GM18511 (cell line): ENCODE data around the gene RGS3.

ENCODE experiments used
- ATAC-seq: cut with Tn5 transposase; IDR thresholded peaks from one replicate; pipeline ENCODE4 v1.9.1; 2021; ENCODE audit warnings: mild to moderate bottlenecking, moderate library complexity; ENCODE audit not compliant: unreplicated experiment

The RGS3 gene

DNA sequence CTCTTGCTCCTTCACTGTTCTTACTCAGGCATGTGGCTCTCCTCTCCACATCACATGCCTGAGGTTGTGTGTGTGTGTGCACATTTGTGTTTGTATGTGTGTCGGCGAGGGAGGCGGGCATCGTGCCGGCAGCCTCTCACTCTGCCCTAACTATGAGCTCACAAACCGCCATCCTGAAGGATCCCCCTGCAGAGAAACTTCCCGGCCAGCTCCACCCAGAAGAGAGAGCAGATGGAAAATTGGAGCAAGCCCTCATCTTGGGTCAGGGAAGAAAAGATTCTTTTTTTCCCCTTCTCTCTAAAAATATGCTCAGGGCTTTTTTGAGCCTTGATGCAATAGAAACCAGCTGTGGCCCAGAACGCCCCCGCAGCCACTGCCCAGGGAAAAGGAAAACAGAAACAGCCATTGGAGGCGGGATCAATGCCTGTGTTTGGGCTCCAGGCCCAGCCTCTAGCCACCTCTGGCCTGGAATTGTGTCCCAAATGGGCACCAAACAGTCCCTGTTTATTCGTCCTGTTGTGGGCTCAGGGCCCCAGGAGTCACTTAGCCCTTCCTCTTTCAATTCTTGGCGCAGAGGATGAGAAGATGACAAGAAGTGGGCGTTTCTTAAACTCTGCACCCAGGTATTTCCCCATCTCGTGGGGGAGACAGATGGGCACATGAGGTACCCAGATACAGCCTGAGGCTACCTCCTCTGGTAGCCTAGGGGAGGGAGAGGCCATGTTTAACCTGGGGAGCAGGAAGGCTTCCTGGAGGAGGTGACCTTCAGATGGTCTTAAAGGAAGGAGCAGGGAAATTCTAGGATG, 151.5 kb downstream of the RGS3 start:
- peak; percentile 85 for ATAC-seq

DNA sequence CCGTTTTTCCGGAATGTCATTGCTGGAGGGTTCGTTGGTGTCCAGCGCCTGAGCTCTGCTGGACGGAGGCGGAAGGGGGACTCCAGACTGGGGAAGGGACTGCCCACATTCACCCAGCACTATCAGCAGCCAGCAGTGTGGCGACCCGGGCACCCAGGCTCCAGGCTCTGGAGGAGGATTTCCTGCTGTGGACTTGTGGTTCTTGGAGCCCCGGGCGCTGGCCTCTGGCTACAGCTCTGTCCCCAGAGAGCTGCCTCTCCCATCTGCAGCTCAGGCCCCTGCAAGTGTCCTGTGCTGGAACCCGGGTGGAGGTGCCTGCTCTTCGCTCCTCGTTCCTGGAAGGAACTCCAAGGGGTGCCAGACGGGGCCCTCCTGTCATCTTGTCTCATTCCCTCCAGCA, 152.6 kb downstream of the RGS3 start:
- ATAC-seq = no peak

DNA sequence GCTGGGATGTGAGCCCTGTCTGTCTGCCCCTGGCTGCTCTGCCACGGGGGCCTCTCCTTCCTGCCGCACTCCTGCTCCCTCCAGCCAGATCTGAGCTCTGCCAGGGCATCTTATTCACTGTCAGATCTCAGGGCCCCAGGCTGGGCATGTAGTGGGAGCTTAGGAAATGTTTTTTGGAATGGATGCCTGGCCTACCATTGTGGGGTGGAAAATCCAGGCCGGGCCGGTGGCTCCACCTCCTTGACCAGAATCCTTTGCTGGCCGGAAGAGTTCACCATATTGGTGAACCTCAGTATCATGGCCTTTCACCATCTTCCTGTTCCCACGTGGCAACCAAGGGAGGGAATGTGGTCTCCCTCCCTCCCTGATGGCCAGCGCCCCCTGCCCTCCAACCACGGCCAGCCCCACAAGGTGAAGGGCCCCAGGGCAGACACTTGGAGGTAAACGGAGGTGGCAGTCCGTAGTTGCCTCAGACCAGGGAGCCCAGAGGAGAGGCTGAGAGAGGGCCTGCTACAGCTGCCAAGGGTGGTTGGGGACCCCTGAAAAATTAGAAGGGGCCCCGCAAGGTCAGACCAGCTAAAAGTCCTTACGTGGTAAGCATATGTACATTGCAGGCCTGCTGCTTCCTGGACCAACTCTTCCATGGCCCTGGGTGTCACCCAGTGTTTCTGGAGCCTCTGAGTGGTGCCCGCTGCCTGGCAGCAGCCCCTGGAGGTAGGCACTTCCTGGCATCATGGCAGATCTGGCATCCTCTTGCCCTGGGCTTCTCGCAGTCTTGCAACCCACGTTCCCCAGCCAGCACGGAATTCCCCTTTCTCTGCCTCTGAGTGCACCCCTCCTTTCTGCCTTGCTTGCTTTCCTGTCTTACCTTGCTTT, 153.3 kb downstream of the RGS3 start:
- no peak for ATAC-seq

DNA sequence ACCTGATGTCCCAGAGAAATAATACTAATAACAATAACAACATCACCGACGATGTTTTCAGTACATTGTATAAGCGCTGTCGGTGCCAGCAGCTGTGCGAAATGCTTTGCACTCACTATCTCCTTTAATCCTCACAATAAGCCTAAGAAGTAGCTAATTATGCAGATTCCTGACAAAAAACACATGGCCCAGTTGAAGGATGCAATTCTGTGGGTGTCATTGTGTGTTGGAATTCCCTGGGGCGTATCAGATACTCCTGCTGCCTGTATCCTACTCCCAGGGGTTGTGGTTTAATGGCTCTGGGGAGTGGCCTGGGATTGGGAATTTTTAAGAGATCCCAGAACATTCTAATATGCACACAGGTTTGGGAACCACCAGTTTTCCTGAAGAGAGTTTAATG, 154.0 kb downstream of the RGS3 start:
- ATAC-seq = no peak

DNA sequence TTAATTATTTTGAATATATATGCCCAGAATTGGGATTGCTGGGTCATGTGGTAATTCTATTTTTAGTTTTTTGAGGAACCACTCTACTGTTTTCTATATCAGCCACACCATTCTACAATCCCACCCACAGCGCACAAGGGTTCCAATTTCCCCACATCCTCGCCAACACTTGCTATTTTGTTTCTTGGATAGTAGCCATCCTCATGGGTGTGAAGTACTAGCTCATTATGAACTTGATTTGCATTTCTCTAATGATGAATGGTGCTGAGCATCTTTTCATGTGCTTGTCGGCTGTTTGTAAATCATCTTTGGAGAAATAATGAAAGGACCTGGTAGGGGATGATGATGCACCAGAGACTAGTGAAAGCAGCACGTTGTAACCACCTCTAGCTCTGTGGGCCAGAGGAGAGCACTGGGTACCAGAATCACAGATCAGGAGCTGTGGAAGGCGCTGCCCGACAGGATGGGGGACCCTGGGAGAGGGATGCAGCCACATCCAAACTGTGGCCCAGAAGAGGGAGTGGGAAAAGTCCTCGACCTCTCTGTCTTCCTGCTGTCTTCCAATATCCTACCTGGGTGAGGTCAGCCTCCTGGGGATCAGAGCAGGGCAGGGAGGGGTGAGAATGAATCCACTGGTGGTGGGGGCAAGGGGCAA, 155.4 kb downstream of the RGS3 start:
- ATAC-seq = no peak

DNA sequence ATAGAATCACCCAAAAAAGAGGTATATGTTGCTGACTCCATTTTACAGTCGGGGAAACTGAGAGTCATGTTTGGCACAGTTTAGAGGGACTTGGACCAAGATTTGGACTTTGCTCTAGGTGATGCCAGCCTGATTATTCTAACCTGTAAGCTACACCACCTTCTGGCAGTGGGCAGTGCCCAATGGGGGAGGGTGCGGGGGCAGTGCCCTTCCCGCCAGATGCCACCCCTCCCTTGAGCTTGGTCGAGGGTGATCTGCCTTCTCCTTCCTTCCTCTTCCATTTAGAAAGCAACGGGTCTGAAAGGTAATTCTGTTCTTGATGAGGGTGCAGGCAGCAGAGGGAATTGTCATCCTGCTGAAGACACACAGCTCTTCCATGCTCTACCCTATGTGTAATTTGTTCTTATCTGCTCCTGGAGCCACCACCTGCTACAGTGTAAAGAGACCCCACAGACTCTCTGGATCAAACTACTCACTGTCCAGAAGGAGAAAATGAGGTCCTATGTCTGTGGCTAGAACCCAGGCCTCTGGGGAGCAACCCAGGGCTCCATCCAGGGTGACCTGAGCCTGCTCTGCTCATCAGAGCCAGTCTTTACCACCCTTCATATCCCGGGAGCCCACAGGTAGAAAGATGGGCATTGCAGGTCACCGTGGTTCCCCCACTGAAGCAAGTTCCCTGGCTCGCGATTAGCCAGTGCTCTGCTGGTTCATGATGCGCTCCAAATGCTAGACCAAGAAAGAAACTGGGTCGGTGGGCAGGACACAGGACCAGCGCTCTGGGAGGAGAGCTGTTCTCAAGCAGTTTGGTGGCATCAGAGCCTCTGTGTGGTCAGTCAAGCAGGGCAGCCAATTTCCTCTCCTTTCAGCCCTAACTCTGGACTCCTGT, 156.2 kb downstream of the RGS3 start:
- no peak for ATAC-seq

DNA sequence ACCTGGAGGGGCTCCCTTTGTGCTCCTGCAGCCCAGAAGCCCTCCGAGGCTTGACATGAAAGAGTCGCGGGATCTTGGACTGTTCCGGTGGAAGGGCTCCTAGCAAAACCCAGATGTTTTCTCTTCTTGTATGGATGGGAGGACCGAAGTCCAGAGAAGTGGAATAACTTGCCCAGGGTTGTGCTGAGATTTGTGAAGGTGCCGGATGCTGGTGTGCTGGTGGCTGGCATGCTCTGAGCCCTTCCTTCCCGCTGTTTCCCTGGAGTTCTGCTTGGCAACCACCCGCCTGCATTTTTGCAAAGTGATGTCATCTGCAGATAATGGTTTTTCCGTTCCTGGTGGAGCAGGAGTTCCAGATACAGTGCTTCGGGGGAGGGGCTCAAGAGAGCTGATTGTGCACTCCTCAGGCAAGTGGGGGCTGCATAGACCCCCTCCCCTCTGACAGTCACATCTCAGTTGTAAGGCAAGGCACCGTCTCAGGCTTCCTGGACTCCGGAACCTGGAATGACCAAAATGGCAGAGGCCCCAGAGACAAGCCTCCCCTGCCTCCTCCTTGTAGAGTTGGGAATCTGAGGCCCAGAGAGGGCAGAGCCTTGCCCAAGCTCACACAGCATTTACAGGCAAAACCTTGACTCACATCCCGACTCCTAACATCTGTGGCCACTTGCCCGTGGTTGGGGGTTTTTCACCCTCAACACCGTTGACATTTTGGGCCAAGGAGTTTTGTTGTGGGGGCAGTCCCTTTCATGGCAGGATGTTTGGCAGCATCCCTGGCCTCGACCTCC, 157.0 kb downstream of the RGS3 start:
- ATAC-seq = no peak

DNA sequence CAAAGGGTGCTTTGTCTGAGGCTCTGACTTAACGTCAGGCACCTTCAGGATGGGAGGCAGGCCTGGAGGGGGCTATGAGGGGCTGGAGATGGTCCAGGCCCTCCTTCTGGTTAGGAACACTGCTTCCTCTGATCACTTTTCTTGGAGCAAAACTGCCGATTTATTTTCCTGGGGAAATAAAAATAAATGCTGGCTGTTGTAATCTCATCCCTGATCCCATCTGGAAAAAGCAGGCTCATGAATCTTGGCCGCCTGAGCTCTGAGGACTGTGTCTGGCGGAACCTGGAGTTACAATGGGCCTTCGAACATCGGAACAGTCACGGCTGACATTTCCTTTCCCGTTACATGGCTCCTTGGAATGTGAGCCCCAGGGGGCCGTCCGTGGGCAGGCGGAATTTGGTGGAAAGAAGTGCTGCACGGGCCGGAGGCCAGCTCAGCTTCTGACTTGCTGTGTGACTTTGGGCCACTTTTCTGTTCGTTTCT, 157.8 kb downstream of the RGS3 start:
- no peak for ATAC-seq

DNA sequence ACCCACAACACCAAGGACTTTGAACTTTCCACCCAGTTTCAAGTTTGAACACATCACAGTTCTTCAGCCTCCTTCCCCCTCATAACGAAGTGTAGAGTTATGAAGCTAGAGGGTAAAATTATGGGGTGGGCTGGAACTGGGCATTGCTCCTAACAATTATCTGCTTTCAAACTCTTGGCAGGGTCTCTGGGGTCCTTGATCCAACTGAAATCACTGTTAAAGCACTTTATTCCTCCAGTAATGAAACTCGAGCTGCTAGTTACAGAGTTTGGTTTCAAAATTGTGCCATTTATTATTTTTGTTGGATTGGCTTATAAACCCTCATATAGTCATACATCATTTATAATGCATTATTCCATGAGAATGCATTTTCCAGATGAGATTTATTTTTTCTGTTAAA, 158.5 kb downstream of the RGS3 start:
- ATAC-seq = no peak

DNA sequence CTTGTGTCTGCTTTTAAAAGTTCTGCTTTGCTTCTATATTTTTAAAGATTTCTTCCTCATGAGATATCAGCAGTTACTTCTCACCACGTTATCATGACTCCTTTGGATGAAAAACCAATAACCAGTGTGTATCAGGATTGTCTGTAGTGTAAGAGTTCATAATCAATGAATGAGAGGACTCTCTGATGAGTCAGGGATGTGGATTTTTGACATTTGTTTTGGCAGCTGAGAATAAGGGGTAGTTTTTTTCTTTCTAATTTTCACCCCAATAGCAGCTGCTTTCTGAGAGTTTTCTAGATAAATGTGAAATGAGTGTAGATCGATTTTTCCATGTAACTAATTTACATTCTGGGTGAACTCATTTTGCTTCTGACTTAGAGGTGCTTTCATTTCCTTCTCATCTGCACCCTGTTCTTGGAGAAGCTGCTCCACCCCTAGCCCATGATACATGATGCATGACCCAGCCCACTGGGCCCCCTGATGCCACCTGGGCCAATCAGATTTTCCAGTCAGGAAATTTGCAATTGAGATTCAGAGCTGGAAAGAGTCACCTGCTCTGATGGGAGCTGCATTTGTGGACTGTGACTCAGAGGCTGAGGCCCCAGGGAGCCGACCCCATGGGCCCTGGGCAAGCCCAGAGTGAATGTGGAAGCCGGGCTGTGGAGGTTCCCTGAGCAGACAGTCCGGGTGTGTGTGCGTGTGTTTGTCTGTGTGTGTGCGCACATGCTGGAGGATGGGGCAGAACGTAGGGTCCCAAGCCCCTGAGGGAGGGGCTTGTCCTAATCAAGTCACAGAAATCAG, 159.3 kb downstream of the RGS3 start:
- peak; percentile 94 for ATAC-seq

DNA sequence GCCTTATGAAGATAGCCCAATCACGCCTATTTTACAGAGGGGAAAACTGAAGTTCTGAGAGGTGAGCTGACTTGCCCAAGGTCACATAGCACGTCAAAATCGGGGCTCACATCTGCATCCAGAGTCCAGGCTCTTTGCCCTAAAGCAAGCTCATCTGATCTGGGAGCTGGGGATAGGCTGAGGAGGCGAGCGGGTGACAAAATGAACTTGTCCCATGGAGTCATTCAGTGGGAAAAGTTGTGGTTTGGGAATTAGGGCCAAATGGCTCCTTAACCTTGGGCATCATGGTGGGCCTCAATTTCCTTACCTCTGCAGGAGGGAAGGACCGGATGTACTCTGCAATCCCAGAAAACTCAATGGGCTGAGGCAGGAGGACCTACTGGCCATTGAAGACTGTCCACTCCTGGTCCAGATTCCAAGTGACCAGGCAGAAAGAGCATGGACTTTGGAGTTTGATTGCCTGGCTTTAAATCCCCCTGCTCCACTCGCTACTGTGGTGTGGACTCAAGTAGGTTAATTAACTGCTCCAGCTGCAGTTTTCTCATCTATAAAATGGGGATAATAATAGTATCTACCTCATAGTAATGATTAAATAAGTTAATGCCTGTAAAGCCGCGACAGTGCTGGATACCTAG, 160.4 kb downstream of the RGS3 start:
- no peak for ATAC-seq

DNA sequence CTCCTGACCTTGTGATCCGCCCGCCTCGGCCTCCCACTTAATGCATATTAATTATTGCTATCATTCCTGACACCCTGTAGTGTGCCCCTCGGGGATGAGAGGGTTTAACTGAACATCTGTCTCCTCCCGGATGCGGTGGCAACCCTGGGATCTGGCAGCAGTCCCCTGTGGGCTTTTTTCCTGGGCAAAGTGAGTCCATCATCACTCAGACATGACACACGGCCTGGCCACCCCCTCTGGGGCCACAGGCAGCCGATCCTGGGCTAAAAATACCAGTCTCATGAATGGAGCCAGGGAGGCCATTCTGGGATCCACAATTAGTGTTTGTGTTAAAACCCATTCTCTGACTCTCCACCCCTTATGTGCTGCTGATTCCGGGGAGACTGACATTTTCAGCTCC, 161.2 kb downstream of the RGS3 start:
- ATAC-seq = no peak

DNA sequence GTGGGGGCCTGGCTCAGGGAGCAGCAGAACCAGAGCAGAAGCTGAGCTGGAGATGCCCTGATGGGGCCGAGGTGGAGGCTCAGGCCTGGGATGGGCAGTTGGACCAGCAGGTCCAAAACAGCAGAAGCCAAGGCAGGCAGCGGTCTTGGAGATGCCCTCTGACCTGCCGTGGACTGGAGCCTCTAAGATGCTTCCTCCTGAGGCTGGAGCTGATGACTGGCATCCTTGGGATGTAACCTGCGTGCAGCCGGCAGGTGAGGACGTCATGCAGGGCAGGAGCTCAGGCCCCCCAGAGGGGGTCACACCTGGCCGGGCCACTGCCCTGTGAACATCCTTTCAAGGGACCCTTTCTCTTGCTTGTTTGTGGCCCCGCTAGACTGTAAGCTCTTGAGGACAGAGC, 162.0 kb downstream of the RGS3 start:
- ATAC-seq = no peak

DNA sequence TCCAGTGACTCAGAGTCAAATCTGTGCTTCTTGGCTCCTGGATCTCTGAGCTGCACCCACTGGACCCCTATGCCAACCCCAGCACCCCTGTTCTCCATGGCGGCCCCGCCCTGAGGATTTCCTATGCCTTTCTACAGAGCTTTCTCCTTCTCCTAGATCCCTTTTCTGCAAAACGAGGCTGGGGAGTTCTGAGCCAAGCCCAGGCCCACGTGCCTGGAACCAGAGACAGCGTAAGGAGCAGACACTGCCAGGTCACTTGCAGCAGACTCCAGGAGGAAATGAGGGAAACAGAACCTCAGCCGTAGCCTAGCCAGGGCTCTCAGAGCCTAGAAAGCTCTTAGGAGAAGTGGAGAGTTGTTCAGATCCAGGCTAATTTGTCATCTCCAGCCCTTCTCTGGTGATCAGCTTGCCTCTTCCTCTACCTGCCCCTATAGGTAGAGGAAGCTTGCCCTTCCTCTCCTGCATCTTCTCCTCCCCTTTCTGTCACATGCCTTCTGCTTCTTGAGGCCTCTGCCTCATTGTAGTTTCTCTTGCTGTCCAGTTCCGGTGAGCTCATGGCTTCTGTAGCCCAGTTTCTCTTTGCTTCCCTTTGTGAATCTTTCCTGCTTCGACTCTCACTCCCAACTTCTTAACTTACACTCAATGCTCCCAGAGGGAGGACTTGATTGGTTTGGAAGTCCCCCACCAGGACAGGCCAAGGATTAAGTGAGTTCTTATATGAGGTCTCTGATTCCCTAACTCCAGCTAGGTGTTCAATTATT, 163.4 kb downstream of the RGS3 start:
- ATAC-seq = no peak

DNA sequence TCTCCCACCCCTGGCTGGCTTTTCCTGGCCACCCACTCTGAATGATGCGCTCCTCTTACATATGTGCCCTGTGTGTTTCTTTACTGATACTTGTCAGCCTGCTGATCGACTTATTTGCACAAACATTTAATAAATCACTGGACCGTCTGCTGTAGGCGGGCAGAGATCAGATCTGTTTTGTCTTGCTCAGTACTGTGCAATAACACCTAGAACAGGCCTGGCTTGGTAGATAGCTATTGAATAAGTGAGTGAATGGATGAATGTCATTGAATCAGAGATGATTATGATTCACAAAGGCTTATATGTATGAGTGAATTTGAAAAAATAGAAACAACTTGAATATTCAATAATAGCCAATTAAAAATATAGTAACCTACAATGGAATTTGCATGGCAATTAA, 165.1 kb downstream of the RGS3 start:
- no peak for ATAC-seq

DNA sequence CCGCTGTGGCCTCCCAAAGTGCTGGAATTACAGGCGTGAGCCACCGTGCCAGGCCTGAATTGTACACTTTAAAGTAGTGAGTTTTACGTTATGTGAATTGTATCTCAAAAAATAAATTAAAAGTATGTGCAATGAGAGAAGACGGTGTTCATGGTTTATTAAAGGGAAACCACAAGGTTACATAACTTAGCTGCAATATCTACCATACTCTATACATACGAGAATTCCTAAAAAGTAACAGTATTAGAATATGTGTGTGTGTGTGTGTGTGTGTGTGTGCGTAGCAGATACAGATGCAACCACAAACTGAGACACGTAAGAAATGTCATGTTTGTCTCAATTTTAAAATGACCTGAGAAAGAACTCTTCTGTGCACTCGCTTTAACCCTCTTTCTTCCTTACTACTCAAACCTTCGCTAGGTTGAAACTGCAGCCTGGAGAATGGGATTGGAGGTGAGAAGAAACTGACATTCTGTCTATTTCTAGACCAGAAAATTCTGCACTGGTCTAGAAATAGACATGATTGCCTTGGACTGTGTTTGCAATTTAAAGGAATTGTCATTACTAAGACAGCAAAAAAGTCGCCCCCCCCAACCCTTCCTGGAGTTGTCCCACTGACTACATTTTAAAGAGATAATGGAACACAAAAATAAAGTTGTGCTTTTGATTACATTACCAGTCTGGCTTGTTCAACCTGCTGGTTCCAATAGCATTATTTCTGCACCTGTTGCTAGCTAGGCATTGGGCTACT, 167.0 kb downstream of the RGS3 start:
- no peak for ATAC-seq

DNA sequence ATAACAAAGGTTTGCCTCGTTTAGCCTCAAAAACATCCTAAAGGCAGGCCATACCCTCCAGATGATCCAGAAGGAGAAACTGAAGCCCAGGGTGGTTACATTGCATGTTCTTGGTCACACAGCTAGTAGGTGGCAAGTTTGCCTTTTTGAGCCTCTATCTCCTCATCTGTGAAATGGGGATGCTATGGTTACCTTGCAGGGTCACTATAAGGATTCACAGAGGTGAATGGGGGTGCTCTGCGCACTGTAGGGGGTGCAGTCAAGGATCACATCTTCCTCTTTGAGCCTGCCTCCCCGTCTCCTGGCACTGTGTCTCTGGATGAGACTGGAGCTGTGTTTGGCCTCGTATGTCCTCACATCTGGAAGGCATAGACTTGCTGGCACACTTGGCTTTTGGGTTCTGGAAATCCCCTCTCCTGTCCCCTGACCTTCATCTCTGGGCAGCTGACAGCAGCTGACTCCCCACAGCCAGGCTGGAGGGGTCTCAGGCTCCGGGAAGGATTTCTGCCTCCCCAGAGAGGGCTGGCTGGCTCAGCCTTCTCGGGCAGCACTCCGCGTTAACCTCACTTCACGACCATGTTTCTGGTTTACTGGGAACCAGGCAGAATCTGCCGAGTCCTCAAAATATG, 167.7 kb downstream of the RGS3 start:
- ATAC-seq = no peak
